AG04449 (cell line): Measurements from ENCODE around the gene SYNPR.
"Not testable (repeated sequence)": the region's sequence is repeated elsewhere in the genome, so short reads cannot be mapped to it uniquely, and the experiment has no call there.

Experiments
- CTCF ChIA-PET: fragments of 350-600 bp; formaldehyde crosslinking; extraction: SDS; loops from one replicate; lab custom pipeline; 2021; ENCODE audit warnings: antibody characterized with exemption; lab: Yijun Ruan, JAX
- POLR2A ChIA-PET: fragments of 400-600, 350-600 bp; formaldehyde crosslinking; extraction: SDS; loops from one replicate; lab custom pipeline; 2020; ENCODE audit warnings: antibody characterized with exemption, inconsistent platforms; lab: Yijun Ruan, JAX
- DNase-seq: peaks from one replicate; pipeline ENCODE4 v3.0.0-alpha.2; 2010; ENCODE audit warnings: low read depth, low spot score
- H3K4me3 ChIP-seq: 2 replicates; pipeline ENCODE4 v1.5.1; 2011; ENCODE audit warnings: low read depth, mild to moderate bottlenecking, control low read depth, low read length
- CTCF ChIP-seq: IDR thresholded peaks from one replicate; pipeline ENCODE4 v1.5.1; 2011; ENCODE audit warnings: mild to moderate bottlenecking, moderate library complexity, low read length, control low read depth, inconsistent platforms; ENCODE audit not compliant: insufficient read depth; ENCODE audit errors: missing control alignments

SYNPR gene

GRCh38 chr3:63240381-63240902, 37.7 kb upstream of the SYNPR start:
- no peak for TF ChIP-seq CTCF
- CTCF ChIA-PET = interaction anchor here (2.6 kb wide), 1 partner anchor 8 kb away, joined by 10 read pairs; no protein-coding TSS in a partner anchor
- POLR2A ChIA-PET = no interaction called here
- no peak for DNase-seq
- no peak overlapping the region for H3K4me3 ChIP-seq

DNA sequence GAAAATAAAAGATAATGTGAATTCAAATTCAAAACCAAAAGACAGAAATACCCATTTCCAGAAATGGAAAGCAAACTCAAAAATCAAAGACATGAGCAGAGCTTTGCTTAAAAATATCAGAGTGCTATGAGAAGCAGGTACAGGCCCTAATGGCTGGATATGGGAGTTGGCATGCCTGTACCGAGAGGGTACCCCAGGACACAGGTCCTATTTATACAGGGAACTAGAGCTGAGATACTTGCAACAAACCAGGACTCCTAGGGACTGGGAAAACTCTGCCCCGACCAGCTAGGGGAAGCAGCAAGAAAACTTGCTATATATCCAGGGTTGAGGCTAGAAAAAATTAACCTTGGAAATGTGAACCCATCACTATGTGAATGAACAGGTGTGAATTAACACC, 36.0 kb upstream of the SYNPR start:
- H3K4me3 ChIP-seq = no peak overlapping the region
- no peak for DNase-seq
- TF ChIP-seq CTCF = no peak
- CTCF ChIA-PET = interaction anchor here (0.7 to 2.6 kb wide), 3 partner anchors 10 to 619 kb away, joined by 3 to 10 read pairs (median 6); no protein-coding TSS in a partner anchor
- POLR2A ChIA-PET = no interaction called here

DNA sequence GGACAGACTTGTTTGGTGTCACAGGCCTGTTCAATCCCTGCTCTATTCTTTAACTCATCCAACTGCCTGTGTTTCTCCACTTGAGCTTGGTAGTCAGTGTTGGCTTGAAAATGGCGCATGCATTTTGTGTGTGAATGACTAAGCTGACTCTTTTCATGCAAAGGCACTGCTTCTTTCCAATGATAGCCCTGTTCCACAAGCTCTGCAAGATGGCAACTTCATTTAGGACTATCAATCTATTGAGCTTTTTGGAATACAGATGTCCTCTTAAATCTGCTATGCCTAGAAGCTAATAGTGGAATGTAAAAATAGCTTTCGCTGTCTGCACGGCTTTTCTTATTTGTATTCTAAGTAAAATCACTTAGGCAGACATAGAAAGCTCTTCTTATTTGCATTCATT, 33.6 kb upstream of the SYNPR start:
- CTCF ChIA-PET = interaction anchor here (1.1 to 1.3 kb wide), 2 partner anchors 13 to 621 kb away, joined by 3 to 4 read pairs; no protein-coding TSS in a partner anchor
- DNase-seq = no peak
- H3K4me3 ChIP-seq = no peak overlapping the region
- TF ChIP-seq CTCF = no peak
- POLR2A ChIA-PET = no interaction called here

GRCh38 chr3:63245726-63246241, 32.3 kb upstream of the SYNPR start:
- no peak for TF ChIP-seq CTCF
- POLR2A ChIA-PET = no interaction called here
- no peak overlapping the region for H3K4me3 ChIP-seq
- CTCF ChIA-PET = no interaction called here
- DNase-seq = no peak

GRCh38 chr3:63248015-63248414, 30.1 kb upstream of the SYNPR start:
- DNase-seq = no peak
- POLR2A ChIA-PET = no interaction called here
- CTCF ChIA-PET = no interaction called here
- TF ChIP-seq CTCF = no peak
- no peak overlapping the region for H3K4me3 ChIP-seq

DNA sequence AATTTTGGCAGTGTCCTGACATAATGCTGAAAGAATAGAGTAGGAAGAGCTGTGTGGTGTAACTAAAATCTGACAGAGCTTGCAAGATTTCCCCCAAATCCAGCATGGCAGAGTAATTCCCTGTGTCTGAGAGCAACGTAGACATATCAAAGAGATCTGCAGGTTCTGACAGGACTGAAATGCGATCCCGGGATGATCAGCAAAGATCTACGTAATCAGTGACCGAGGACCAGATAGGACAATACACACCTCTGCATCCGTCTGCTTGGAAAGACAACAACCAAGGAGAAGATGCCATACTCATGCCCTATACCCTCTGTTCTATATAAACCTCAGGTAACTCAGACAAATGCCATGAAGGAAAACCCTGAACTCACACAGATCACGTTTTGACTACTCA, 26.6 kb upstream of the SYNPR start:
- DNase-seq = no peak
- no peak overlapping the region for H3K4me3 ChIP-seq
- ChIA-PET CTCF (no interaction called here), POLR2A (no interaction called here)
- TF ChIP-seq CTCF = no peak

- POLR2A ChIA-PET, CTCF ChIA-PET, DNase-seq, H3K4me3 ChIP-seq: not testable (repeated sequence)
Measured at GRCh38 chr3:63255819-63256218, 22.3 kb upstream of the SYNPR start.
